NB4 (cell line): ENCODE results near the gene PCK1.

ENCODE experiments used
- DNase-seq: peaks from one replicate; pipeline ENCODE4 v3.0.0; 2010; ENCODE audit warnings: low read depth
- H3K4me3 ChIP-seq: one replicate; pipeline ENCODE4 v1.5.1; 2011; ENCODE audit warnings: mild to moderate bottlenecking, low read depth, low read length, moderate library complexity
- CTCF ChIP-seq: IDR thresholded peaks from one replicate; pipeline ENCODE4 v1.5.1; 2012; ENCODE audit warnings: low read depth, low read length
- MAX ChIP-seq: IDR thresholded peaks from 2 replicates; pipeline ENCODE4 v1.6.1; 2011; ENCODE audit warnings: low read depth, low read length
- MYC ChIP-seq: IDR thresholded peaks from 2 replicates; pipeline ENCODE4 v1.6.1; 2011; ENCODE audit warnings: low read depth, low read length
- POLR2A ChIP-seq: IDR thresholded peaks from 2 replicates; pipeline ENCODE4 v1.6.1; 2011; ENCODE audit warnings: mild to moderate bottlenecking; ENCODE audit not compliant: insufficient read length; ENCODE audit errors: extremely low read depth

PCK1 gene

GRCh38 chr20:57576617-57577550, 16.0 kb downstream of the PCK1 start:
- no peak for DNase-seq
- no peak for TF ChIP-seq POLR2A
- no peak for TF ChIP-seq CTCF
- TF ChIP-seq MAX, result no peak
- no peak for TF ChIP-seq MYC

DNA sequence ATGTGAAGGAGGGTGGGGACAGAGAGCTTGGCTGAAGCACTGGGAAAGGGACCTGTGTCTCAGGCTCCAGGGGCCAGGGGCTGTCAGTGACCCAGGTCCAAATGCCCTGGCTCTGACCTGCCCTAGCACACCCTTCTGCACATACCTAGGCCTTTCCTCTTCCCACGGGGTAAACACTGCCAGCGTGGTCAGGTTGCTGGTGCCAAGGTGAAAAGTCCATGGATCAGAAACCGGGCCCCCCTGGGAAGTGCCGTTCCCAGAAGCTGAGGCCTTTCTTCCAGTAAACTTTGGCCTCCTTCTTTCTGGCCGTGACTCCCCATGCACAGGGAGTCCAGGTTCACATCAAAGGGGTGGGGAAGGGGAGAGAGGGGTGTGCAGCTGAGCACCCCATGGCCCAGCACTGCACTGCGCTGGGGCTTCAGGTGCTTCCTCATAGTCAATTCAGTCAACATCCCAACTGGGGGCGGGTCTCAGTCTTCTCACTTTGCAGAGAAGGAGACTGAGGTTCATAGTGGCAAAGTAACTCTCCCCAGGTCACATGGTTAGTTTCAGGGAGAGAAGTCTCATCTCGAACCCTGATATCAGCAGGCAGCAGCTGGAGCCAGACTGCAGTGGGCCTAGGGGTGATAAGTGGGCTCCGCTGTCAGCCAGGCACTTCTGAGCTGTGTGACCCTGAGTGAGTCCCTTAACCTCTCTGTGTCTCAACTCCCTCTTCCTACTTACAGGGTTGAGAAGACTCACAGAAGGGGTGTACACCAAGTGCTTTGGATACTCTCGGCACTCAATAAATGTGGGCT, 17.0 kb downstream of the PCK1 start:
- TF ChIP-seq MAX, result no peak
- TF ChIP-seq POLR2A, result no peak
- no peak for TF ChIP-seq CTCF
- no peak for TF ChIP-seq MYC
- no peak for DNase-seq
- H3K4me3 ChIP-seq, result no peak overlapping the region

More at GRCh38 chr20:57576617-57577550, 16.0 kb downstream of the PCK1 start:
- H3K4me3 ChIP-seq, result no peak overlapping the region

GRCh38 chr20:57578476-57579165, 17.7 kb downstream of the PCK1 start:
- H3K4me3 ChIP-seq, result no peak overlapping the region
- TF ChIP-seq CTCF, result no peak
- TF ChIP-seq POLR2A, result no peak
- TF ChIP-seq MAX, result no peak
- TF ChIP-seq MYC, result no peak
- no peak for DNase-seq

DNA sequence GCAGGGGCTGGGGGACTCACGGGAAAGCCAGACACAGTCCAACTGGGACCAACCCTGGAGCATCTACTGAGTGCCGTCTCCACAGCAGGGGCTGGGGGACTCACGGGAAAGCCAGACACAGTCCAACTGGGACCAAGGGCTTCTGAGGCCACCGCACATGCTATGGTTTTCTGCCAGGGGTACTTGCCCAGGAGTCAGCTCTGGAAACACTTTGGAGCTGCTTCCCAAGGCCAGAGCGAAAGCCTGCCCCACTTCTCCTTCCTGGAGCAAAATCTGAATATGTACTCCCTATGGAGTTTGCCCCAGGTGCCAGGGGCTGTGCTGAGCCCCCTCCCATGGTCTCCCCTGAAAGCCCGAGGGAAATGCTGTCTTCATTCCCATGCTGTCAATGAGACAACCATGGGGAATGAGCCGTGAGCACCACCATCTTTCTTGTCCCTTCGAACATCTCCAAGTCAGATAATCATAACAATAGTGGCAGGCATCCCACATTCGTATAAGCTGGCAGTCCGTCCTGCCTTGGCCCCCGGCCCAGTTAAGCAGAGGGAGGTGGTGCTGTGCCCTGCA, 18.5 kb downstream of the PCK1 start:
- TF ChIP-seq MYC, result no peak
- TF ChIP-seq MAX, result no peak
- no peak for TF ChIP-seq POLR2A
- TF ChIP-seq CTCF, result no peak
- DNase-seq, result no peak
- no peak overlapping the region for H3K4me3 ChIP-seq

DNA sequence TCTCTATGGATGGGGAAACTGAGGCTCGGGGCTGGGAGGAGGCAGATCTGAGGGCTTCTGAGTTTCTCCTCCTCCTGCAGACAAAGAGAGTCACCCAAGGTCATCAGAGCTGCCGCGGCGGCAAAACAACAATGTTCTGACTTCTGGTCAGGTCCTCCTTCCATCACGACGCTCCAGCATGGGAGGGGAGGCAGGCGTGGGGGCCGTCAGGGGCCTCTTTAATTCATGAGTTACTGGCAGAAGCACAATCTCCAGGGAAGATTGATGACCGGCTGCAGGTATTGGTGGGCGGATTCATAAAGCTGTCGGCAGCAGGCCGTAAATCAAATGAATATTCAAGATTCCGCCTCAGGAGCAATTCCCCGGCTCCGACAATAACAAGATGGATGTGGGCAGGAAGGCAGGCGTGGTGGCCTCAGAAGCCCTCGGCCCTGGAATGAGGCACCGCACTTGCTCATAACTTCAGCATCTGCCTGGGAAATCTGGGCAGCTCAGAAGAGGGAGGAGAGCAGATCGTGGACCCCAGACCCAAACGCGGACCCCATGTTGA, 19.1 kb downstream of the PCK1 start:
- H3K4me3 ChIP-seq, result no peak overlapping the region
- TF ChIP-seq MYC (no peak), MAX (no peak), CTCF (no peak)
- DNase-seq, result no peak
